MV-4-11 (cell line): ENCODE data around the gene GIMAP7.
"Not testable (repeated sequence)": the region's sequence is repeated elsewhere in the genome, so short reads cannot be mapped to it uniquely, and the experiment has no call there.

ENCODE experiments used
- DNase-seq: peaks from one replicate; lab custom pipeline; 2025; lab: John Stamatoyannopoulos, UW

The GIMAP7 gene

GRCh38 chr7:150514748-150515222 lies at the start of gene GIMAP7:
Gene GIMAP7, plus strand, starts transcription at chr7:150514872. Its CDS starts 5,103 bp downstream, at chr7:150519975.
- no peak for DNase-seq

GRCh38 chr7:150464962-150465361 lies 49.7 kb upstream of the GIMAP7 start:
- DNase-seq: no peak

GRCh38 chr7:150465414-150465813 lies 49.3 kb upstream of the GIMAP7 start:
- no peak for DNase-seq

- no peak for DNase-seq
Measured at GRCh38 chr7:150466477-150466876, 48.2 kb upstream of the GIMAP7 start.

GRCh38 chr7:150468241-150468640 lies 46.4 kb upstream of the GIMAP7 start:
- DNase-seq: no peak

GRCh38 chr7:150471886-150472285 lies 42.8 kb upstream of the GIMAP7 start:
- DNase-seq: no peak

- no peak for DNase-seq
Measured at GRCh38 chr7:150473902-150474301, 40.8 kb upstream of the GIMAP7 start.

- DNase-seq: no peak
Measured at GRCh38 chr7:150476285-150476684, 38.4 kb upstream of the GIMAP7 start.

- no peak for DNase-seq
Measured at GRCh38 chr7:150476819-150477631, 37.6 kb upstream of the GIMAP7 start.

- no peak for DNase-seq
Measured at GRCh38 chr7:150479023-150479716, 35.5 kb upstream of the GIMAP7 start.

GRCh38 chr7:150481186-150481920 lies 33.3 kb upstream of the GIMAP7 start:
- DNase-seq: no peak

- DNase-seq: no peak
Measured at GRCh38 chr7:150481922-150482321, 32.8 kb upstream of the GIMAP7 start.

- DNase-seq: peak; percentile 52
Measured at GRCh38 chr7:150483514-150483913, 31.2 kb upstream of the GIMAP7 start.

GRCh38 chr7:150484071-150484470 lies 30.6 kb upstream of the GIMAP7 start:
- not testable (repeated sequence) for DNase-seq

GRCh38 chr7:150487625-150488024 lies 27.0 kb upstream of the GIMAP7 start:
- no peak for DNase-seq

- DNase-seq: peak; percentile 99
Measured at GRCh38 chr7:150489782-150490181, 24.9 kb upstream of the GIMAP7 start.

GRCh38 chr7:150493442-150493841 lies 21.2 kb upstream of the GIMAP7 start:
- DNase-seq: not testable (repeated sequence)

GRCh38 chr7:150502519-150502918 lies 12.2 kb upstream of the GIMAP7 start:
- DNase-seq: no peak

GRCh38 chr7:150503155-150503554 lies 11.5 kb upstream of the GIMAP7 start:
- DNase-seq: no peak

- DNase-seq: no peak
Measured at GRCh38 chr7:150503581-150503980, 11.1 kb upstream of the GIMAP7 start.

GRCh38 chr7:150507947-150508602 lies 6.6 kb upstream of the GIMAP7 start:
- DNase-seq: no peak

GRCh38 chr7:150511048-150511447 lies 3.6 kb upstream of the GIMAP7 start:
- no peak for DNase-seq
